ENCODE data around the gene PET117.
"Not testable (repeated sequence)": the region's sequence is repeated elsewhere in the genome, so short reads cannot be mapped to it uniquely, and the experiment has no call there.

The PET117 gene

GRCh38 chr20:18137412-18138265, at the start of gene PET117, which contains the start of gene KAT14:
TSS of gene PET117 (plus strand) at chr20:18137863. CDS start at chr20:18137956, 93 bp downstream.
TSS of gene KAT14 (plus strand) at chr20:18137863. CDS start at chr20:18142661, 4,798 bp downstream.
- DNase-seq = peak; percentile 94

GRCh38 chr20:18088298-18088697, 49.4 kb upstream of the PET117 start:
- DNase-seq = not testable (repeated sequence)

GRCh38 chr20:18088841-18089240, 48.8 kb upstream of the PET117 start:
- DNase-seq = not testable (repeated sequence)

- no peak for DNase-seq
These were observed 47.6 kb upstream of the PET117 start for GRCh38 chr20:18090044-18090443.

- DNase-seq = no peak
These were observed 47.2 kb upstream of the PET117 start for GRCh38 chr20:18090477-18090876.

GRCh38 chr20:18091623-18092022, 46.0 kb upstream of the PET117 start:
- DNase-seq = no peak

- no peak for DNase-seq
These were observed 44.8 kb upstream of the PET117 start for GRCh38 chr20:18092890-18093289.

- DNase-seq = no peak
These were observed 44.3 kb upstream of the PET117 start for GRCh38 chr20:18093388-18093787.

- DNase-seq = no peak
These were observed 43.5 kb upstream of the PET117 start for GRCh38 chr20:18094191-18094590.

GRCh38 chr20:18100569-18100968, 37.1 kb upstream of the PET117 start:
- not testable (repeated sequence) for DNase-seq

- no peak for DNase-seq
These were observed 36.4 kb upstream of the PET117 start for GRCh38 chr20:18101125-18101810.

- DNase-seq = no peak
These were observed 34.2 kb upstream of the PET117 start for GRCh38 chr20:18103497-18103896.

GRCh38 chr20:18108326-18108725, 29.3 kb upstream of the PET117 start:
- DNase-seq = no peak

GRCh38 chr20:18128574-18128973, 9.1 kb upstream of the PET117 start:
- DNase-seq = not testable (repeated sequence)

GRCh38 chr20:18132663-18133062, 5.0 kb upstream of the PET117 start:
- no peak for DNase-seq

- DNase-seq = no peak
These were observed 3.7 kb upstream of the PET117 start for GRCh38 chr20:18133962-18134361.

GRCh38 chr20:18138266-18138582, 561 bp downstream of the PET117 start:
- no peak for DNase-seq

GRCh38 chr20:18138639-18139583, 1.2 kb downstream of the PET117 start:
- DNase-seq = no peak

- no peak for DNase-seq
These were observed 2.2 kb downstream of the PET117 start for GRCh38 chr20:18139832-18140231.

- no peak for DNase-seq
These were observed 7.0 kb downstream of the PET117 start for GRCh38 chr20:18144541-18145099.

GRCh38 chr20:18154342-18154741, 16.7 kb downstream of the PET117 start:
- DNase-seq = no peak

- DNase-seq = no peak
These were observed 18.4 kb downstream of the PET117 start for GRCh38 chr20:18156045-18156444.

- no peak for DNase-seq
These were observed 26.7 kb downstream of the PET117 start for GRCh38 chr20:18164356-18164755.
